HepG2 (cell line): ENCODE measurements around the gene BCO1. TPM values are rescaled to one million over a fixed set of nuclear protein-coding genes. Genes with fewer than 3 reads are reported as not detected.

Experiments
- ZNF180 ChIP-seq: sonication (generic); formaldehyde crosslinking; IDR thresholded peaks from 2 replicates; pipeline ENCODE4 v1.4.0; 2020; ENCODE audit warnings: low read depth, missing genetic modification reagents, borderline replicate concordance
- polyA plus RNA-seq, 8 experiments: library from polyadenylated mRNA; depleted of rRNA in 3 of 8; stranded (reverse) in 7 of 8; unstranded in 1 of 8; fragments of >200 nt; fragmentation: Illumina TruSeq in 4 of 8; extraction: Trizol in 4 of 8; gene quantifications; 2 replicates each; pipeline versions ENCODE4 v1.2.1 to v1.2.3, GENCODE V29; 2011 to 2016; ENCODE audit warnings: low read depth in 4 of 8, missing spikeins in 1 of 8, mixed read lengths in 1 of 8; ENCODE audit not compliant: insufficient read depth in 1 of 8
- total RNA-seq, 5 experiments: library from RNA; depleted of rRNA; stranded (reverse); fragments of >200 nt; fragmentation: Illumina TruSeq; extraction: Trizol; gene quantifications; 2 replicates each; pipeline ENCODE4 v1.2.3, GENCODE V29; 2016; ENCODE audit warnings: low read depth in 1 of 5
- TF ChIP-seq, protein P1 (sequence below), 2 experiments: fragments of 450-650 bp in 1 of 2; sonication (generic) in 1 of 2; formaldehyde crosslinking in 1 of 2; IDR thresholded peaks; 2 replicates each; pipeline versions ENCODE4 v1.6.1 to v1.8.0; 2016 to 2022; ENCODE audit warnings: antibody characterized with exemption in 1 of 2, mild to moderate bottlenecking in 1 of 2, missing genetic modification reagents in 1 of 2

BCO1 gene
- total and polyA plus RNA-seq, 2 of the 13 experiments (the other 11 are each of a cell fraction or from before 2014, with no cell fraction given) = 0.11 TPM; not detected in 1

DNA sequence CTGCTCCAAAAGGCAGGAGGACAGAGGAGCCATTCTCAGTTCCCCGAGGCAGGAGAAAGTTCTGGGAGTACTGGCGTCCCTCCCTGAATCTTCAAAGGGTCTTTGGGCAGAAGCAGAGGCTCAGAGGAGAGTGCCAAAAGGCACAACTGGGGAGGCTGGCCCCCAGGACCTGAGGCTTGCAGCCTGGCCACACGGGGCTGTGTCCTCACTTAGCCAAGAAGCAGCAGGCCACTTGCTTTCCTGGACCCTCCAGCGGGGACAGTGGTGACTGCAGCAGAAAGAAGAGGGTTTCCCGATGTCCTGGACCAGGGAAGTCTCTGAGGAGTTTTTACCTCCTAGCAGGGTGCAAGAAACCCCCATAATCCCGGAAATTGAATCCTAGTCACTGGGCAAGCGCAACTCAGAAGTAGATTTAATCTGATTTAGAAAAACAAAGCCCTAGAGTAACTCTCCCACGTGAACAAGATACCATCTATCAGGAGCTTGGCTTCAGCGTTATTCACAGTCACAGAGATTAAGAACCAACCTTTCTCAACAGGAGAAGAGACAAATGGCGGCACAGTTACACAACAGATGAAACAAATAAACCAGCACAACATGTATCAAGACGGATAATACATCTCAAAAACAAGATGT is 25.5 kb upstream of the BCO1 start (continued):
- TF ChIP-seq, protein P1, sequence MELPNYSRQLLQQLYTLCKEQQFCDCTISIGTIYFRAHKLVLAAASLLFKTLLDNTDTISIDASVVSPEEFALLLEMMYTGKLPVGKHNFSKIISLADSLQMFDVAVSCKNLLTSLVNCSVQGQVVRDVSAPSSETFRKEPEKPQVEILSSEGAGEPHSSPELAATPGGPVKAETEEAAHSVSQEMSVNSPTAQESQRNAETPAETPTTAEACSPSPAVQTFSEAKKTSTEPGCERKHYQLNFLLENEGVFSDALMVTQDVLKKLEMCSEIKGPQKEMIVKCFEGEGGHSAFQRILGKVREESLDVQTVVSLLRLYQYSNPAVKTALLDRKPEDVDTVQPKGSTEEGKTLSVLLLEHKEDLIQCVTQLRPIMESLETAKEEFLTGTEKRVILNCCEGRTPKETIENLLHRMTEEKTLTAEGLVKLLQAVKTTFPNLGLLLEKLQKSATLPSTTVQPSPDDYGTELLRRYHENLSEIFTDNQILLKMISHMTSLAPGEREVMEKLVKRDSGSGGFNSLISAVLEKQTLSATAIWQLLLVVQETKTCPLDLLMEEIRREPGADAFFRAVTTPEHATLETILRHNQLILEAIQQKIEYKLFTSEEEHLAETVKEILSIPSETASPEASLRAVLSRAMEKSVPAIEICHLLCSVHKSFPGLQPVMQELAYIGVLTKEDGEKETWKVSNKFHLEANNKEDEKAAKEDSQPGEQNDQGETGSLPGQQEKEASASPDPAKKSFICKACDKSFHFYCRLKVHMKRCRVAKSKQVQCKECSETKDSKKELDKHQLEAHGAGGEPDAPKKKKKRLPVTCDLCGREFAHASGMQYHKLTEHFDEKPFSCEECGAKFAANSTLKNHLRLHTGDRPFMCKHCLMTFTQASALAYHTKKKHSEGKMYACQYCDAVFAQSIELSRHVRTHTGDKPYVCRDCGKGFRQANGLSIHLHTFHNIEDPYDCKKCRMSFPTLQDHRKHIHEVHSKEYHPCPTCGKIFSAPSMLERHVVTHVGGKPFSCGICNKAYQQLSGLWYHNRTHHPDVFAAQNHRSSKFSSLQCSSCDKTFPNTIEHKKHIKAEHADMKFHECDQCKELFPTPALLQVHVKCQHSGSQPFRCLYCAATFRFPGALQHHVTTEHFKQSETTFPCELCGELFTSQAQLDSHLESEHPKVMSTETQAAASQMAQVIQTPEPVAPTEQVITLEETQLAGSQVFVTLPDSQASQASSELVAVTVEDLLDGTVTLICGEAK (IDR thresholded peaks at IDR 0.05) = no peak
- TF ChIP-seq, protein P1 (CRISPR knock-in tag; IDR thresholded peaks at IDR 0.05) = no peak
- TF ChIP-seq ZNF180 (CRISPR knock-in tag) = no peak
